Body of pancreas (tissue), 4 donors: ENCODE data around the gene FAM151A. TPM values are rescaled to one million over a fixed set of nuclear protein-coding genes. Genes with fewer than 3 reads are reported as not detected.

Source experiments
- ATAC-seq: fragments of 150-250 bp; one replicate; pipeline ENCODE4 v1.9.1; 2016
- DNase-seq, 4 donors: peaks; one replicate each; pipeline ENCODE4 v3.0.0-alpha.2; 2019
- H3K27ac ChIP-seq, 4 donors: fragments of 200-600 bp; sonication (generic); 1 replicate in 3 of 4; 2 replicates in 1 of 4; pipeline versions ENCODE4 v1.5.1 to v1.6.1; 2016 to 2019; ENCODE audit warnings: mild to moderate bottlenecking in 1 of 4, mixed read lengths in 1 of 4, moderate library complexity in 1 of 4
- H3K27me3 ChIP-seq, 2 donors: fragments of 200-600 bp; sonication (generic); one replicate each; pipeline ENCODE4 v1.6.0; 2016; ENCODE audit warnings: mild to moderate bottlenecking in 1 of 2
- H3K36me3 ChIP-seq, 2 donors: fragments of 200-600 bp; sonication (generic); replicated peaks in 1 of 2; 2 replicates each; pipeline ENCODE4 v1.5.1; 2016; ENCODE audit warnings: low read depth in 2 of 2; ENCODE audit not compliant: insufficient read depth in 1 of 2
- H3K4me1 ChIP-seq: fragments of 200-600 bp; sonication (generic); one replicate; pipeline ENCODE4 v1.6.0; 2016
- H3K4me3 ChIP-seq, 2 donors: fragments of 200-600 bp; sonication (generic); 1 replicate in 1 of 2; 2 replicates in 1 of 2; pipeline ENCODE4 v1.5.1; 2016 to 2019
- H3K9me3 ChIP-seq, 3 donors: fragments of 200-600 bp; sonication (generic); 1 replicate in 2 of 3; 2 replicates in 1 of 3; pipeline ENCODE4 v1.5.1; 2016
- CTCF ChIP-seq, 7 experiments: fragments of 450-650 bp in 4 of 7; fragments of 200-600 bp in 3 of 7; sonication (generic) in 3 of 7; IDR thresholded peaks; one replicate each; pipeline ENCODE4 v1.5.1; 2016 to 2019; ENCODE audit warnings: antibody characterized with exemption in 7 of 7
- POLR2A ChIP-seq, 3 donors: fragments of 450-650 bp; IDR thresholded peaks; one replicate each; pipeline ENCODE4 v1.6.1; 2016; ENCODE audit warnings: antibody characterized with exemption in 3 of 3, mild to moderate bottlenecking in 2 of 3
- WGBS, 2 donors: methylation state at CpG; one replicate each; pipeline ENCODE4 v1.1.5; 2017; 5-methylcytosine and 5-hydroxymethylcytosine counted together
- intact Hi-C: fragments of 100-400 bp; cut with DNase I; formaldehyde crosslinking; loops from one replicate; pipeline ENCODE4 v1.15.1; 2023
- total RNA-seq, 2 donors: library from RNA; depleted of rRNA; stranded (reverse); fragments of >200 nt; gene quantifications; one replicate each; pipeline ENCODE4 v1.1.0, GENCODE V29; 2016

The FAM151A gene
- total RNA-seq, 2 donors from 2014 or later: not detected

- TF ChIP-seq CTCF (IDR thresholded peaks at IDR 0.05): no peak
- TF ChIP-seq POLR2A (IDR thresholded peaks at IDR 0.05): no peak
- ATAC-seq: no peak
- Histone ChIP-seq H3K4me1 (peaks cover 3% of the 10 kb centered on the region), H3K9me3 (no peaks in the 10 kb centered on the region), H3K36me3 (no peaks in the 10 kb centered on the region), H3K27me3 (no peaks in the 10 kb centered on the region), H3K4me3 (no peak overlapping the region), H3K27ac (no peak overlapping the region)
- intact Hi-C loops: no loop called here
- DNase-seq: no peak
- 88 to 92% methylated on average over 5 of the region's 5 CpGs for WGBS, 2 donors
Observed at GRCh38 chr1:54570161-54570560, 53.2 kb downstream of the FAM151A start.

- WGBS, 2 donors: 85 to 91% methylated on average over 4 of the region's 4 CpGs
- H3K4me1 ChIP-seq: peaks cover 12% of the 10 kb centered on the region
- no peaks in the 10 kb centered on the region for H3K36me3 ChIP-seq
- ATAC-seq (no peak), DNase-seq (no peak)
- no peaks in the 10 kb centered on the region for H3K9me3 ChIP-seq
- intact Hi-C loops: no loop called here
- H3K27me3 ChIP-seq: no peaks in the 10 kb centered on the region
- no peak for TF ChIP-seq POLR2A (IDR thresholded peaks at IDR 0.05)
- TF ChIP-seq CTCF (IDR thresholded peaks at IDR 0.05): no peak
- H3K27ac ChIP-seq: no peak overlapping the region
- no peak overlapping the region for H3K4me3 ChIP-seq
Observed at GRCh38 chr1:54569339-54569738, 54.0 kb downstream of the FAM151A start.

- intact Hi-C loops: no loop called here
- no peak overlapping the region for H3K4me3 ChIP-seq
- H3K36me3 ChIP-seq: no peaks in the 10 kb centered on the region
- H3K27ac ChIP-seq: no peak overlapping the region
- no peaks in the 10 kb centered on the region for H3K9me3 ChIP-seq
- ATAC-seq: no peak
- DNase-seq: peak in 1 of 4 donors; percentile 47
- peaks cover 17% of the 10 kb centered on the region for H3K4me1 ChIP-seq
- TF ChIP-seq POLR2A (IDR thresholded peaks at IDR 0.05) (no peak), CTCF (IDR thresholded peaks at IDR 0.05) (no peak)
- no peaks in the 10 kb centered on the region for H3K27me3 ChIP-seq
- WGBS, 2 donors: 54 to 79% methylated on average over 5 of the region's 5 CpGs
Observed at GRCh38 chr1:54567961-54568360, 55.4 kb downstream of the FAM151A start.

GRCh38 chr1:54566438-54567141 is 56.7 kb downstream of the FAM151A start:
- no peak for DNase-seq
- H3K27me3 ChIP-seq: no peaks in the 10 kb centered on the region

More at GRCh38 chr1:54566438-54567141, 56.7 kb downstream of the FAM151A start:
- no peak overlapping the region for H3K27ac ChIP-seq
- 78 to 79% methylated on average over 5 of the region's 5 CpGs for WGBS, 2 donors
- H3K4me3 ChIP-seq: no peak overlapping the region
- H3K36me3 ChIP-seq: no peaks in the 10 kb centered on the region
- no peak for TF ChIP-seq POLR2A (IDR thresholded peaks at IDR 0.05)
- TF ChIP-seq CTCF (IDR thresholded peaks at IDR 0.05): no peak
- intact Hi-C loops: no loop called here
- no peak for ATAC-seq
- H3K4me1 ChIP-seq: peaks cover 17% of the 10 kb centered on the region
- H3K9me3 ChIP-seq: no peaks in the 10 kb centered on the region
